ENCODE results near the gene SKIL.

DNA sequence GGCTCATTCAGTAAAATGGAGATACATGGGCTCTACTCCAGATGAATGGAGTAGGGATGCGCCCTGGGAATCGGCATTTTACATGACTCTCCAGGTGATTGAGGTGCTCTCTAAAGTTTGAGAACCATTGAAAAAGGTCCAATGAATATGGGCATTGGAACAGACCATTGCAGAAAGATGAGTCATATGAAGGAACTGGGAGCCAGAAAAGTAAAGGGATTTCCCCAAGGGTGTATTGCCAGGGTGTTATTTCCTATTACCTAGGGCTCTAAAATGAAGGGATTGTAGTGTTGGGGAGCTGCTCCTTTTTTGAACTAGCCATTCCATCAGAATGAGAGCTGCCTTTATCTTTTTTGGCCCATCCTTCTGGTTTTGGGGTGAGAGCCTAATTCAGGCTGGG, 82.8 kb downstream of the SKIL start:
- TF ChIP-seq, protein P1, sequence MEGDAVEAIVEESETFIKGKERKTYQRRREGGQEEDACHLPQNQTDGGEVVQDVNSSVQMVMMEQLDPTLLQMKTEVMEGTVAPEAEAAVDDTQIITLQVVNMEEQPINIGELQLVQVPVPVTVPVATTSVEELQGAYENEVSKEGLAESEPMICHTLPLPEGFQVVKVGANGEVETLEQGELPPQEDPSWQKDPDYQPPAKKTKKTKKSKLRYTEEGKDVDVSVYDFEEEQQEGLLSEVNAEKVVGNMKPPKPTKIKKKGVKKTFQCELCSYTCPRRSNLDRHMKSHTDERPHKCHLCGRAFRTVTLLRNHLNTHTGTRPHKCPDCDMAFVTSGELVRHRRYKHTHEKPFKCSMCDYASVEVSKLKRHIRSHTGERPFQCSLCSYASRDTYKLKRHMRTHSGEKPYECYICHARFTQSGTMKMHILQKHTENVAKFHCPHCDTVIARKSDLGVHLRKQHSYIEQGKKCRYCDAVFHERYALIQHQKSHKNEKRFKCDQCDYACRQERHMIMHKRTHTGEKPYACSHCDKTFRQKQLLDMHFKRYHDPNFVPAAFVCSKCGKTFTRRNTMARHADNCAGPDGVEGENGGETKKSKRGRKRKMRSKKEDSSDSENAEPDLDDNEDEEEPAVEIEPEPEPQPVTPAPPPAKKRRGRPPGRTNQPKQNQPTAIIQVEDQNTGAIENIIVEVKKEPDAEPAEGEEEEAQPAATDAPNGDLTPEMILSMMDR (IDR thresholded peaks at IDR 0.05): no peak
- no peak for TF ChIP-seq POLR2A (IDR thresholded peaks at IDR 0.05)
